Panc1 (cell line): ENCODE results near the gene TRPM4. TPM values are rescaled to one million over a fixed set of nuclear protein-coding genes. Genes with fewer than 3 reads are reported as not detected.
"Not testable (repeated sequence)": the region's sequence is repeated elsewhere in the genome, so short reads cannot be mapped to it uniquely, and the experiment has no call there.

ENCODE experiments used
- ATAC-seq: fragments of 200-7000 bp; cut with Tn5 transposase; 2 replicates; pipeline ENCODE4 v1.9.1; 2020; ENCODE audit warnings: mild to moderate bottlenecking, moderate library complexity
- BruUV-seq: library from RNA; stranded (reverse); fragments of 400-500 nt; replicated peaks from 2 replicates; lab custom pipeline; 2021; lab: Mats Ljungman, UMichigan
- CTCF ChIA-PET: fragments of 300-600 bp; sonication (Branson Sonifier 250); formaldehyde crosslinking; loops from one replicate; lab custom pipeline; 2022; ENCODE audit warnings: antibody characterized with exemption; lab: Charles Lee
- POLR2A ChIA-PET: fragments of 300-600 bp; sonication (Branson Sonifier 250); formaldehyde crosslinking; loops from one replicate; lab custom pipeline; 2022; ENCODE audit warnings: antibody characterized with exemption; lab: Charles Lee
- DNase-seq: peaks from one replicate; pipeline ENCODE4 v3.0.0-alpha.2; 2010; ENCODE audit warnings: low read depth, low spot score
- H3K27ac ChIP-seq: 2 replicates; pipeline ENCODE4 v1.5.1; 2011; ENCODE audit warnings: mild to moderate bottlenecking, low read length, inconsistent platforms
- H3K27me3 ChIP-seq: fragments of 200-500 bp; sonication (Bioruptor generic); 2 replicates; pipeline ENCODE4 v1.6.0; 2014; ENCODE audit warnings: low read length, inconsistent platforms; ENCODE audit not compliant: control insufficient read depth, insufficient read depth
- H3K36me3 ChIP-seq: fragments of 200-500 bp; sonication (Bioruptor generic); 2 replicates; pipeline ENCODE4 v1.5.1; 2014; ENCODE audit warnings: inconsistent platforms, mild to moderate bottlenecking, low read length, moderate library complexity; ENCODE audit not compliant: control insufficient read depth, insufficient read depth
- H3K4me1 ChIP-seq: 2 replicates; pipeline ENCODE4 v1.5.1; 2011; ENCODE audit warnings: inconsistent platforms, mild to moderate bottlenecking, low read length, moderate library complexity; ENCODE audit not compliant: control insufficient read depth, insufficient read depth
- H3K4me3 ChIP-seq, 2 experiments: 2 replicates each; pipeline ENCODE4 v1.5.1; 2011 to 2012; ENCODE audit warnings: low read depth in 2 of 2, low read length in 2 of 2, mild to moderate bottlenecking in 2 of 2, inconsistent platforms in 1 of 2, moderate library complexity in 1 of 2
- H3K9me3 ChIP-seq: fragments of 200-500 bp; sonication (Bioruptor generic); 2 replicates; pipeline ENCODE4 v1.5.1; 2014; ENCODE audit warnings: low read depth, mild to moderate bottlenecking, inconsistent platforms, low read length, moderate library complexity; ENCODE audit not compliant: control insufficient read depth, insufficient read depth
- CTCF ChIP-seq: fragments of 450-650 bp; IDR thresholded peaks from 2 replicates; pipeline ENCODE4 v1.5.1; 2017; ENCODE audit warnings: mild to moderate bottlenecking
- POLR2AphosphoS5 ChIP-seq: IDR thresholded peaks from 2 replicates; pipeline ENCODE4 v1.6.1; 2012; ENCODE audit warnings: mild to moderate bottlenecking, low read depth, low read length, moderate library complexity
- REST ChIP-seq, 2 experiments: IDR thresholded peaks; 2 replicates each; pipeline ENCODE4 v1.6.1; 2011 to 2012; ENCODE audit warnings: low read depth in 2 of 2, control low read depth in 1 of 2, low read length in 1 of 2, mild to moderate bottlenecking in 1 of 2, moderate library complexity in 1 of 2; ENCODE audit not compliant: insufficient read depth in 1 of 2
- SIN3A ChIP-seq: IDR thresholded peaks from 2 replicates; pipeline ENCODE4 v1.6.1; 2012; ENCODE audit warnings: low read depth, mild to moderate bottlenecking, low read length, moderate library complexity, borderline replicate concordance; ENCODE audit not compliant: insufficient read depth
- TCF7L2 ChIP-seq: IDR thresholded peaks from 2 replicates; pipeline ENCODE4 v1.6.1; 2011; ENCODE audit warnings: mild to moderate bottlenecking, low read depth, low read length, inconsistent platforms
- in situ Hi-C: cut with HindIII; loops from 2 replicates; pipeline ENCODE4 v1.10.0; 2016; ENCODE audit warnings: low sequenced_read_pairs, low pct_unique_long_range_greater_than_20kb
- intact Hi-C: fragments of 100-400 bp; cut with micrococcal nuclease; formaldehyde crosslinking; loops from one replicate; pipeline ENCODE4 v1.10.0; 2022; ENCODE audit not compliant: unreplicated experiment
- total RNA-seq: library from RNA; stranded (reverse); gene quantifications from one replicate; pipeline ENCODE4 v1.2.1, GENCODE V29; 2021; ENCODE audit not compliant: unreplicated experiment

The TRPM4 gene
- total RNA-seq, 1 experiment from 2014 or later = 19.4 TPM

GRCh38 chr19:49120868-49121267 lies 36.7 kb upstream of the TRPM4 start:
- Histone ChIP-seq H3K9me3 (no peaks in the 10 kb centered on the region), H3K27ac (no peak overlapping the region), H3K4me1 (peaks cover 7% of the 10 kb centered on the region), H3K36me3 (no peaks in the 10 kb centered on the region), H3K4me3 (no peak overlapping the region), H3K27me3 (no peaks in the 10 kb centered on the region)
- intact Hi-C loops = no loop called here
- in situ Hi-C loops = no loop called here
- ChIA-PET CTCF (no interaction called here), POLR2A (no interaction called here)
- BruUV-seq = no TSS peak
- no peak for ATAC-seq
- no peak for DNase-seq
- no peak for TF ChIP-seq CTCF
- no peak for TF ChIP-seq SIN3A
- no peak for TF ChIP-seq REST (IDR thresholded peaks at IDR 0.05; ENCODE audit: insufficient read depth in 1 of 2, low read depth in 2 of 2, low read length in 1 of 2)
- TF ChIP-seq TCF7L2 = no peak
- TF ChIP-seq POLR2AphosphoS5 = no peak

GRCh38 chr19:49121841-49122240 lies 35.8 kb upstream of the TRPM4 start:
- in situ Hi-C loops, DNase-seq, H3K27ac ChIP-seq, intact Hi-C loops, CTCF ChIA-PET, H3K9me3 ChIP-seq, BruUV-seq, H3K4me3 ChIP-seq, H3K27me3 ChIP-seq, ATAC-seq, H3K36me3 ChIP-seq, POLR2A ChIA-PET, H3K4me1 ChIP-seq: not testable (repeated sequence)

- in situ Hi-C loops, BruUV-seq, H3K36me3 ChIP-seq, intact Hi-C loops, H3K4me3 ChIP-seq, DNase-seq, CTCF ChIA-PET, H3K27me3 ChIP-seq, H3K27ac ChIP-seq, H3K9me3 ChIP-seq, POLR2A ChIA-PET, H3K4me1 ChIP-seq, ATAC-seq: not testable (repeated sequence)
Observed at GRCh38 chr19:49123285-49123684, 34.3 kb upstream of the TRPM4 start.
